GM18508 (cell line): ENCODE measurements around the gene IGF2R.
"Not testable (repeated sequence)": the region's sequence is repeated elsewhere in the genome, so short reads cannot be mapped to it uniquely, and the experiment has no call there.

Experiments used
- ATAC-seq: cut with Tn5 transposase; IDR thresholded peaks from one replicate; pipeline ENCODE4 v1.9.1; 2021; ENCODE audit warnings: moderate number of reproducible peaks; ENCODE audit not compliant: insufficient read depth, unreplicated experiment

Gene IGF2R

DNA sequence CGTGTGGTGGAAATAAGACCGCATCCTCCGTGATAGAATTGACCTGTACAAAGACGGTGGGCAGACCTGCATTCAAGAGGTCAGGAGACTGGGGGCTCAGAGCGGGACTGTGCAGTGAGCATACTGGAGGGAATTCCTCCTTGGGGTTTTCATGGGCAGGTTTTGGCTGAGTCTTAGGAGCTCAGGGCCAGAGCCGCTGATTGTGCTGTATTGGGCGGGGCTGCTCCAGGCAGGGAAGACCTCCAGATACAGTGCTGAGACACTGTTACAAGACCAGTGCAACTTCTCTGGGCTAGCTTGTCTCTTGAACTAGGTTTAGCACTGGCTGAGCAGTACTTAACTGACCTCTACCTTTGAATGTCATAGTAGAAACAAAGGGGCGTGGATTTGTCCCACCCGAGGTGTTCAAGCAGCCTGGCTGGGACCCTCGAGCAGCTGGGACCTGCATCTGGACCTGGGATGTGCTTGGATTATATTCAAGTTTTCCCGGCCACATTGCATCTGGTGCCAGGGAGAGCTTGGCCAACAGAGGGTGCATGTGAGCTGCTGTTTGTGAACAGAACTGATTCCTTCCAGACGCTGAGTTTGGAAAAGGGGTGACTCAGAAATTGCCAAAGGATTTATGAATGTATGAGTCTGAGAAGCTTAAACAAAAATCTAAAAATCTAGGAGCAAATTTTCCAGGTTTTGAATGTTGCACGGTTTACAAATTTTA lies 119.3 kb downstream of the IGF2R start:
- ATAC-seq, result no peak

DNA sequence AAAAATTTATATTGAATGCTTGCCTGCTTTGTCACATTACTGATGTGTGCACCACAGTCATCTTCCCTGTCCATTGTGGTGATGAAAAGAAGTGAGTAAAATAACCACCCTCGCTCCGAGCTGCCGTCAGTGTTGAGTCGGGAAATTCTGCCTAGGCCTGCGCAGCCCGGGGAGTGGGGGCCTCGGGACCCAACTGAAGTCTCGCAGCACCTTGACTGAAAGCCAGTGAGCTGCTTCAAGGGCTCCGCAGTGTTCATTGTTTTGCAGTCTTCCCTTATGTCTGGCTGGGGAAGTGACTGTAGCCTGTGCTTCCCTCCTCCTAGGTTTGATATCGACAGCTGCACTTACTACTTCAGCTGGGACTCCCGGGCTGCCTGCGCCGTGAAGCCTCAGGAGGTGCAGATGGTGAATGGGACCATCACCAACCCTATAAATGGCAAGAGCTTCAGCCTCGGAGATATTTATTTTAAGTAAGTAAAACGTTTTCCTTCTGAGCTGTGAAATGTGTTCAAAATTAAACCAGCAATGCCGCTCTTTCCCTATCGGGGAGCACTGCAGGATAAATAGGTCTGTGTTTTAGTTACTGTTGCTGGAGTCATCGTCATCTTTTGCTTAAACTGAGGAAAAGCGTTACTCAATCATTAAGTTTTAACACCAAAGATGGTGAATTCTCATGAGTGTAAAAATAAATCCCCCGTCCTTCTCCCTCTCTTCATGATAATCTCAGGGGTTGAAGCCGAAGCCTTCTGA lies 120.1 kb downstream of the IGF2R start:
- no peak for ATAC-seq

DNA sequence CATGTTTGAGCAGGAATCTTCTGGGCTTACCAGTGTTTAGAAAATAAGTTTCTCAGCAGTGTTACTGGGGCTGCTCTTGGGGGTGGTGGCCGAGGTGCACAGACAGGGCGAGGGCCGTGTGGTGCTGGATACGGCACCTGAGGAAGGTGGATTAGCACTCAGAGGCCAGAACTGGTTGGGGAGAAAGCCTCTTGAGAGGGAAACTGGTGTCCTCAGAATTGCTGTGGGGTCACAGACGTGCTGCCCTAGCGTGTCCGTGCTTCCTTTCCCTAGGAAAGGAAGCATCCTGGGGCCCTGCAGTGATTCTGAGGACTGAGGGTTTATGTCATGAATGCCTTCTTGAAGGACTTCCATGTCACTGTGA lies 120.6 kb downstream of the IGF2R start:
- no peak for ATAC-seq

- not testable (repeated sequence) for ATAC-seq
These were observed 121.8 kb downstream of the IGF2R start for GRCh38 chr6:160090442-160091239.

- ATAC-seq, result not testable (repeated sequence)
These were observed 123.3 kb downstream of the IGF2R start for GRCh38 chr6:160092176-160092575.

DNA sequence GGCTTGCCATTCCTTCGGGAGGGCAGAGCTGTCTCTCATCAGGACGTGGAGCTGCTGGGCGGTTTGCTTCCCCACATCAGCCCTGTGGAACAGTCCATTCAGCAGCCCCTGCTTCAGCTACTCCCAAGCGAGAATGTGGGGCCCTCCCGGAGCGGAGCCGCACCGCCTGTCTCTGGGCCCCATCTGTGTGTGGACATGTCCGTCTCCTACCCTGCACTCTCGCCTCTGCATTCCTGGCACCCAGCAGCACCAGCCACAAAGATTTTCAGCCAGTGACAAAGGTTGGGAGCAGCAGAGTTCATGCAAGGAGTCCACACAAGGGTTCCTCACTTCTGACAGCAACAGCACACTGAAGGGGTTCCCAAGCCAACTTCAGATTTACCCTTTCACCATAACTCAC lies 123.7 kb downstream of the IGF2R start:
- ATAC-seq, result no peak

GRCh38 chr6:160093061-160093460 lies 124.2 kb downstream of the IGF2R start:
- no peak for ATAC-seq

- no peak for ATAC-seq
These were observed 125.1 kb downstream of the IGF2R start for GRCh38 chr6:160093946-160094345.

DNA sequence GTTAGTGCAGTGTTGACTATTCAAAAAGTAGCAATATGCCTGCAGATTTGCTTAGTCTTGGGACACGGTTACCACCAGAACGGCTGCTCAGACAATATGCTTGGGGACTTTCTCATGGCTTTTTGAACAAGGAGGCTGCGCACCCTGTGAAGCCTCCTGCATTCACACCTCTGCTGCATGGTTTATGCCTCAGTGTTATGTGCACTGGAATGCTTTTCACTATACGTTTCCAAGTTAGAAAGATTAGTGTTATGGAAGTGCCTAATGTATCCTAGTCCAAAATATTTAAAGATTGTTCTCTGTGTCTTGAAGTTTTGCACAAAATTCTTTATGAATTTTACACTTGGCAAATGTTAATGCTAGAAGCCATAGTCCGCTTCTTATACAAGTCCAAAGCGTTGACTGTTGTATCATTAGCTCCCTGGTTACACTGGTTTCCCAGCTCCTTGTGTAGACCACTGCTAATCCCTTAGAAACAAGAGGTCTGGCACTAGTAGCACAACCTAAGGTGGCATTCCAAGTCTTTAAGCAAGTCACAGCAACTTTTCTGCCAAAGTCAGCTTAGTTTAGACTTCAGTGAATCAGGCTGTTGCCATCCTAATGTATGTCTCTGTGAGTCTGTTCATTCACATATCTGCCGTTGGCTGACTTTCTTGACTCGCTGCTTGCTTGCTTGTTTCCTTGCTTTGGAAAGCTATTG lies 126.4 kb downstream of the IGF2R start:
- ATAC-seq, result no peak

- ATAC-seq, result no peak
These were observed 132.7 kb downstream of the IGF2R start for GRCh38 chr6:160101277-160102205.

DNA sequence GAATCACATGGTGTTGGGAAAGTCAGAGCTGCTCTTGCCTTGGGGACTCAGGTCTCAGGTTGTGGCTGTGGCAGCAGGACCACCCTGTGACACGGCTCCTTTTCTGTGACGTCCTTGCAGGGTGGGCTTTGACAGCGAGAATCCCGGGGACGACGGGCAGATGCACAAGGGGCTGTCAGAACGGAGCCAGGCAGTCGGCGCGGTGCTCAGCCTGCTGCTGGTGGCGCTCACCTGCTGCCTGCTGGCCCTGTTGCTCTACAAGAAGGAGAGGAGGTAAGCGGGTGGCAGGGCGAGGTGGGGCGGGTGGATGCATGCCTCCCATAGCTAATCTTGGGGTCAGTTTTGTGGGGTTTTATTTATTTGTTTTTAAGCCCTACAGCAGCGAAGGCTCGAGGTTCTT lies 133.5 kb downstream of the IGF2R start:
- ATAC-seq, result no peak

DNA sequence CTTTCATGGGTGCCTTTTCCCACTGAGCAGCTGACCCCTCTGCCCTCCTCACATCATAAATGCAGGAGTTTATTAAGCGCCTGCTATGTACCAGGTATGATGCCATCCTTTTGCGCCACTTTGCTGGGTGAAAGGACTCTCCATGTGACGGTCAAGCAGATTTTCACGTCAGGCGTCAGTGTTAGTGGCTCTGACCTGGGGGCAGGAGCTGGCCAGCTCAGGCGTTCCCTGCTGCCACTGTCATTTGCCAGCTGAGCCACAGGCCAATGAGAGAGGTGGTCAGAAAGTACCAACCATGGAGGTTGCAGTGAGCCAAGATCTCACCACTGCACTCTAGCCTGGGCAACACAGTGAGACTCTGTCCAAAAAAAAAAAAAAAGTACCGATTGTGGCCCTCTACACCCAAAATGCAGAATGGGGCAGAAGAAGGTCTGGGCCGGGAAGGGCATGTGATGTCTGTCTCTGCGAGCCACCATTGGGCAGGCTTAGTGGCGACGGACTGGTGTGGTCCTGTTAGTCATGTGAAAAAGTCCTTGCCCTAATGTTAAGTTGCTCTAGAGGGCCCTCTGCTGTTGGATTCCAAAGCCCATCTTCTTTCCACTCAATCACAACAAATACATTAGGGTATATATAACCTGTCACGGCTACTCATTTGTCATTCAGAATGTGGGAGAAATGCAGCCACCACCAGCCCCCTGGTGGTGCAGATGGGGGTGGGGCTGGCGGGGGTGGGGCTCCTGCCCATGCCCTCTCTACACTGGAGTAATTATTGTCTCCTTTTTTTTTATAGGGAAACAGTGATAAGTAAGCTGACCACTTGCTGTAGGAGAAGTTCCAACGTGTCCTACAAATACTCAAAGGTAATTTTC lies 134.3 kb downstream of the IGF2R start:
- ATAC-seq, result no peak

DNA sequence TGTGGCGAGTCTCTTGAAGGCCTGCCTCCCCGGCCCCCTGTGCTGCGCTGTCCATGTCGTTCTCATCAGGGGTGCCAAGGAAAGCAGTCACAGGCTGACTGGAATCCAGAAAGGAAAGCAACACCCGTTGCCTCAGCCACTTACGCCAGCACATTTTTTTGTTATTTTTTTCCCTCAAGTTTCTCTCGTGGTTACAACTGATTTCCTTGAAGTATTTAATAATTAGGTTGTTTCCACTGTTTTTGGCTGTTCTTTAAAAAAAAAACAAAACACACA lies 134.9 kb downstream of the IGF2R start:
- no peak for ATAC-seq

DNA sequence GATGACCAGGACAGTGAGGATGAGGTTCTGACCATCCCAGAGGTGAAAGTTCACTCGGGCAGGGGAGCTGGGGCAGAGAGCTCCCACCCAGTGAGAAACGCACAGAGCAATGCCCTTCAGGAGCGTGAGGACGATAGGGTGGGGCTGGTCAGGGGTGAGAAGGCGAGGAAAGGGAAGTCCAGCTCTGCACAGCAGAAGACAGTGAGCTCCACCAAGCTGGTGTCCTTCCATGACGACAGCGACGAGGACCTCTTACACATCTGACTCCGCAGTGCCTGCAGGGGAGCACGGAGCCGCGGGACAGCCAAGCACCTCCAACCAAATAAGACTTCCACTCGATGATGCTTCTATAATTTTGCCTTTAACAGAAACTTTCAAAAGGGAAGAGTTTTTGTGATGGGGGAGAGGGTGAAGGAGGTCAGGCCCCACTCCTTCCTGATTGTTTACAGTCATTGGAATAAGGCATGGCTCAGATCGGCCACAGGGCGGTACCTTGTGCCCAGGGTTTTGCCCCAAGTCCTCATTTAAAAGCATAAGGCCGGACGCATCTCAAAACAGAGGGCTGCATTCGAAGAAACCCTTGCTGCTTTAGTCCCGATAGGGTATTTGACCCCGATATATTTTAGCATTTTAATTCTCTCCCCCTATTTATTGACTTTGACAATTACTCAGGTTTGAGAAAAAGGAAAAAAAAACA lies 136.1 kb downstream of the IGF2R start:
- ATAC-seq, result no peak

GRCh38 chr6:160106010-160106409 lies 137.1 kb downstream of the IGF2R start:
- no peak for ATAC-seq

DNA sequence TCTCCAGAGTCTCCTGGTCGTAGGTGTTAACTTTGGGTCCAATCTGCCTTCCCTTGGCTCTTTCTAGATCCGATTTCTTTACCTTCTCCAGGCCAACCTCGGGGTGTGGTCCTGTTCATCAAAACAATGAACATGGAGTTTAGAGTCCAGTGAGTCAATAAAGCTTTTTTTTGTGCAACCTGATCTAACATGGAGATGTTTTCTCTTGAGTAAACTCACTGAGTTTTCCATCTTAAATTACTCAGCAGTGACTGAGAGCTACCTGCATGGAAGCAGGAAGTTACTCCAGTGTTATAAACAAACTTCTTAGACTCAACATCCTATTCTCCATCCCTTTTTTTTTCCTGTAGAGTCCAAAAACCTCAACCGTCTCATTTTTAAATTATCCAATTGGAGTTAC lies 137.8 kb downstream of the IGF2R start:
- no peak for ATAC-seq

GRCh38 chr6:160108077-160108476 lies 139.2 kb downstream of the IGF2R start:
- no peak for ATAC-seq

DNA sequence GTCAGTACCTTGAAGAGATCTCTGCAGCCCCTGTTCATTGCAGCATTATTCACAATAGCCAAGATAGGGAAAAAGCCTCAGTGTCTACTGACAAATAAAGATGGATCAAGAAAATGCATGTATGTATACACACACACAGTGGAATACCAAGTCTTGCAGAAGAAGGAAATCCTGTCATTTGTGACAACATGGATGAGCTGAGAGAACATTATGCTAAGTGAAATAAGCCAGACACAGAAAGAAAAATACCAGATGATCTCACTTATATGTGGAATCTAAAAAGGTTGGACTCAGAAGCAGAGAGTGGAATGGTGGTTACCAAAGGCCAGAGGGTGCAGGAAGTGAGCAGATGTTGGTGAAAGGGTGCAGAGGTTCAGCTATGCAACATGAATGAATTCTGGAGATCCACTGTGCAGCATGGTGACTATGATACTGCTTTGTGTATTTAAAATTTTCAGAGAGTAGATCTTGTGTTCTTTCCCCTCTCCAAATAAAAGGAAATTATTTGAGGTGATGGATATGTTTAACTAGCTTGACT lies 141.8 kb downstream of the IGF2R start:
- ATAC-seq, result no peak
